Measurements from ENCODE around the gene NAPB.
A peak's percentile ranks its signal among the peaks of the same experiment; 100 is the strongest.
"Not testable (repeated sequence)": the region's sequence is repeated elsewhere in the genome, so short reads cannot be mapped to it uniquely, and the experiment has no call there.

The NAPB gene

GRCh38 chr20:23350196-23350903, 70.9 kb downstream of the NAPB start, which contains the start of gene NXT1:
Gene NXT1 (plus strand): TSS chr20:23350791. CDS start chr20:23354042, 3,251 bp downstream.
- H3K4me3 ChIP-seq (ENCODE audit: control insufficient read depth, low read depth, low read length), result peak within 1 kb of the TSS; percentile 80
- TF ChIP-seq CTCF (IDR thresholded peaks at IDR 0.05; ENCODE audit: control insufficient read depth, insufficient read depth, low read depth, low read length, missing control alignments), result no peak
- DNase-seq (ENCODE audit: low read depth), result peak; percentile 95

GRCh38 chr20:23349338-23350195, 71.7 kb downstream of the NAPB start:
- peak overlapping the region; percentile 51 for H3K4me3 ChIP-seq (ENCODE audit: control insufficient read depth, low read depth, low read length)
- no peak for DNase-seq (ENCODE audit: low read depth)
- TF ChIP-seq CTCF (IDR thresholded peaks at IDR 0.05; ENCODE audit: control insufficient read depth, insufficient read depth, low read depth, low read length, missing control alignments), result peak; percentile 41

GRCh38 chr20:23348510-23348909, 72.8 kb downstream of the NAPB start:
- not testable (repeated sequence) for H3K4me3 ChIP-seq (ENCODE audit: control insufficient read depth, low read depth, low read length); DNase-seq (ENCODE audit: low read depth)

- no peak for TF ChIP-seq CTCF (IDR thresholded peaks at IDR 0.05; ENCODE audit: control insufficient read depth, insufficient read depth, low read depth, low read length, missing control alignments)
- no peak overlapping the region for H3K4me3 ChIP-seq (ENCODE audit: control insufficient read depth, low read depth, low read length)
- no peak for DNase-seq (ENCODE audit: low read depth)
Measured at GRCh38 chr20:23347791-23348190, 73.5 kb downstream of the NAPB start.

GRCh38 chr20:23346002-23346401, 75.3 kb downstream of the NAPB start:
- no peak for DNase-seq (ENCODE audit: low read depth)
- no peak overlapping the region for H3K4me3 ChIP-seq (ENCODE audit: control insufficient read depth, low read depth, low read length)
- TF ChIP-seq CTCF (IDR thresholded peaks at IDR 0.05; ENCODE audit: control insufficient read depth, insufficient read depth, low read depth, low read length, missing control alignments), result no peak

GRCh38 chr20:23344336-23344735, 77.0 kb downstream of the NAPB start:
- H3K4me3 ChIP-seq (ENCODE audit: control insufficient read depth, low read depth, low read length), result no peak overlapping the region
- no peak for TF ChIP-seq CTCF (IDR thresholded peaks at IDR 0.05; ENCODE audit: control insufficient read depth, insufficient read depth, low read depth, low read length, missing control alignments)
- no peak for DNase-seq (ENCODE audit: low read depth)

GRCh38 chr20:23343590-23343989, 77.7 kb downstream of the NAPB start:
- no peak for DNase-seq (ENCODE audit: low read depth)
- no peak for TF ChIP-seq CTCF (IDR thresholded peaks at IDR 0.05; ENCODE audit: control insufficient read depth, insufficient read depth, low read depth, low read length, missing control alignments)
- H3K4me3 ChIP-seq (ENCODE audit: control insufficient read depth, low read depth, low read length), result no peak overlapping the region

All from AG09309 (cell line).